ENCODE measurements around the gene FUBP3.

- TF ChIP-seq CTCF (IDR thresholded peaks at IDR 0.05) = no peak
- TF ChIP-seq POLR2A (IDR thresholded peaks at IDR 0.05) = no peak
- TF ChIP-seq POLR2AphosphoS5 (IDR thresholded peaks at IDR 0.05) = no peak
Measured at GRCh38 chr9:130563797-130564196, 15.6 kb upstream of the FUBP3 start.

Data from stomach (tissue), 4 donors.